ENCODE data around the gene PSPC1. TPM values are rescaled to one million over a fixed set of nuclear protein-coding genes. Genes with fewer than 3 reads are reported as not detected.
"Not testable (repeated sequence)": the region's sequence is repeated elsewhere in the genome, so short reads cannot be mapped to it uniquely, and the experiment has no call there.

The PSPC1 gene
- total RNA-seq, 1 donor from 2014 or later: 42.5 TPM

- no peak for DNase-seq (ENCODE audit: low read depth)
These were observed 18.5 kb downstream of the PSPC1 start for GRCh38 chr13:19764237-19764636.

- DNase-seq (ENCODE audit: low read depth): no peak
These were observed 19.1 kb downstream of the PSPC1 start for GRCh38 chr13:19763618-19764017.

- DNase-seq (ENCODE audit: low read depth): no peak
These were observed 23.1 kb downstream of the PSPC1 start for GRCh38 chr13:19759669-19760068.

- no peak for DNase-seq (ENCODE audit: low read depth)
These were observed 40.1 kb downstream of the PSPC1 start for GRCh38 chr13:19742643-19743042.

- DNase-seq (ENCODE audit: low read depth): no peak
These were observed 44.7 kb downstream of the PSPC1 start for GRCh38 chr13:19737844-19738557.

- DNase-seq (ENCODE audit: low read depth): no peak
These were observed 56.1 kb downstream of the PSPC1 start for GRCh38 chr13:19726611-19727010.

- no peak for DNase-seq (ENCODE audit: low read depth)
These were observed 57.4 kb downstream of the PSPC1 start for GRCh38 chr13:19725320-19725719.

GRCh38 chr13:19720039-19720438 lies 62.7 kb downstream of the PSPC1 start:
- no peak for DNase-seq (ENCODE audit: low read depth)

GRCh38 chr13:19713186-19713965 lies 69.4 kb downstream of the PSPC1 start:
- peak; percentile 18 for DNase-seq (ENCODE audit: low read depth)

GRCh38 chr13:19709782-19710181 lies 73.0 kb downstream of the PSPC1 start:
- not testable (repeated sequence) for DNase-seq (ENCODE audit: low read depth)

GRCh38 chr13:19709039-19709438 lies 73.7 kb downstream of the PSPC1 start:
- DNase-seq (ENCODE audit: low read depth): not testable (repeated sequence)

- DNase-seq (ENCODE audit: low read depth): not testable (repeated sequence)
These were observed 78.5 kb downstream of the PSPC1 start for GRCh38 chr13:19704256-19704655.

- not testable (repeated sequence) for DNase-seq (ENCODE audit: low read depth)
These were observed 81.1 kb downstream of the PSPC1 start for GRCh38 chr13:19701619-19702018.

- not testable (repeated sequence) for DNase-seq (ENCODE audit: low read depth)
These were observed 81.8 kb downstream of the PSPC1 start for GRCh38 chr13:19700963-19701362.

GRCh38 chr13:19695829-19696228 lies 86.9 kb downstream of the PSPC1 start:
- DNase-seq (ENCODE audit: low read depth): no peak

- no peak for DNase-seq (ENCODE audit: low read depth)
These were observed 87.3 kb downstream of the PSPC1 start for GRCh38 chr13:19695428-19695827.

- peak; percentile 36 for DNase-seq (ENCODE audit: low read depth)
These were observed 91.3 kb downstream of the PSPC1 start for GRCh38 chr13:19691447-19691846.

GRCh38 chr13:19685437-19685836 lies 97.3 kb downstream of the PSPC1 start:
- DNase-seq (ENCODE audit: low read depth): no peak

GRCh38 chr13:19685034-19685433 lies 97.7 kb downstream of the PSPC1 start:
- no peak for DNase-seq (ENCODE audit: low read depth)

GRCh38 chr13:19681517-19681916 lies 101.2 kb downstream of the PSPC1 start:
- no peak for DNase-seq (ENCODE audit: low read depth)

- no peak for DNase-seq (ENCODE audit: low read depth)
These were observed 102.0 kb downstream of the PSPC1 start for GRCh38 chr13:19680751-19681150.

- no peak for DNase-seq (ENCODE audit: low read depth)
These were observed 106.6 kb downstream of the PSPC1 start for GRCh38 chr13:19676168-19676567.

GRCh38 chr13:19674898-19675297 lies 107.8 kb downstream of the PSPC1 start:
- DNase-seq (ENCODE audit: low read depth): no peak
